Measurements from ENCODE around the gene INCA1.

Gene INCA1

DNA sequence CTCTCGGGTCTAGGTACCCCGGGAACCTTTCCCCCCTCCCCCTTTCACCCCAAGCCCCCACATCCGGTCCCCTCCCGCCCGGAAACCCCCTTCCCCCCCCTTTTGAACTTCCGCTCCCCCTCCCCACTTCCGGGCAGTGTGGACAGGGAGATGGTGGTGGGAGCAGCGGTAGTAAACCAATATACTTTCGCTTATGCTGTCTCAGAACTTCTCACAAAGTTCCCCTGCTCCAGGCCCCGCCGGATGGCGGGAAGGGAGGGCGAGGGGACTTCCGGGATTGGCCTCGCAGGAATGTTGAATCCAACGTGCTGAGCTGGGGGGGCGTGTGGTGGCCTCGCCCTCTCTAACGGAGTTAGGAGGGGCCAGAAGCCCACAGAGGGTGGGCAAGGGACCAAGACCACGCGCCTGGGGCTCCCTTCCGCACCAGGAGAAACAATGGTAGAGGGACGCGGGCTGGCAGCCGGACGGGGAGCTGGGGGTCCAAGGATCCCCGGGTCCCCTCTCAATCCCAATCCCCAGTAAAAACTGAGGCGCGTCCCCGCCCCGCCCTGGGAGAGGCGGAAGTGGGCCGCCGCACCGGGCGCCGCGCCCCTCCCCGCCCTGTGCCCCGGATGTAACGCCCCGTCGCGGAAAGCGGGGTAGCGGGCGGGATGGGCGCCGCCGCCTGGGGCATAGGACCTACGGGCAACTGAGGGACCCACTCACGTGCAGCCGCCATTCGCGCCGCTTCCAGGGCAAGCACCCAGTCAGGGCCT lies 49.7 kb downstream of the INCA1 start:
- DNase-seq = peak; percentile 11

DNA sequence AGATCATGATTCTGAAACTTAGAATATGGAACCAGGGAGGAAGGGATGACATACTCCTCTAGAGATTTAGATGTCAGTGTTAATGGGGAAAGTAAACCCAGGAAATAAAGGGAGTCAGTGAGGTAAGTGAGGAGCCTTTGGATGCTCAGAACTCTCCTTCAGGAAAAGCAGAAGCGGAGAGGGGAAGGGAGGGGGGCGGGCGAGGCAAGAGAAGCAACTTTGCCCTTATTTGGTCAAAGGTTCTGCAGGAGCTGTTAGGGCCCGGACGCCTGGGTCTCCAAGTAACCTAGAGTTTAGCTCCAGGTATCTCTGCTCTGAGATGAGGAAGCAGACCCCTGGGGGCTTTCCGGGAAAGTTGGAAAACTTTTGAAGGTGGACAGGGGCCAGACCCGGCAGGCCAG lies 50.3 kb downstream of the INCA1 start:
- no peak for DNase-seq

DNA sequence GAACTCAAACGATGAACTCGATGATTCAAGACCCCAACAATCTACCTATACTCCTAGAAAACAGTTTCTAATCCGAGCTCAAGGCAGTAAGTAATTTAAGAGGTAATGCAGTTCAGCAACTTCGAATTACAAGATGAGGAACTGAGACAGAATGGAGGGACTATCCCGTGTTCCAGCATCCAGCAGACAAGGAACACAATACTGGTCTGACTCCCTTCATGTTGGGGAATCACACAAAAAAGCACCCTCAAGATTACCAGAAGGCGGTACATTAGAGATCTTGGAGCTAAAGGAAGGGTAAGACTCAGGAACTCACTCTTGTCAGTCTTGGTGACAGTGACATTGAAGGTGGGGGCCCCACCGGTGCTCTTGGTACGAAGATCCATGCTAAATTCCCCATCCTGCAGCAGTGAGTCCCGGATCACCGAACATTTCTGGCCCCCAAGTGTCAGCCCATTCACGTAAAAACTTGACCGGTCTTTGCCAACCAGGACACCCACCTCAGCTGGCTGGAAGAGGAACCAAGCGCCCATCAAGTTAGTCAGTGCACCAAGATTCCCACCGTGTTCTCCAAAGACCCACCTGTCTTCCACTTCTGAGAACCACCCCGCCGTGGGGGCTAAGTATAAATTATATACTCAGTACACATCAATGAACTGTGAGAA lies 50.9 kb downstream of the INCA1 start:
- no peak for DNase-seq

DNA sequence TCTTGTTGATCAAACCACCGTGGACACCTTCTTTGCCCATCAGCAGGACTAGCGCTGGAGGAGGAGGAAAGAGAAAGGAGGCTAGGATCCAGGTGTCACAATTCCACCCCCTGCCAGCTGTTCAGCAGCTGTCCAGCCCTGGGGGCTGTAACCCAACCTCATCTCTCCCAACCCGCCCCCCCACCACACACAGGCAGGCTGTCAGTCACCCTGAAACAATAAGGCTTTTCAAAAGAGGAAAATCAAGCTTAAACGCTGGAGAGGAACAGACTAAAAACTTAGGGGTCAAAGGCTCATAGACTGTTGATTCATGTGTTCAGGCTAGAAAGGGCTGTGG lies 51.4 kb downstream of the INCA1 start:
- no peak for DNase-seq

DNA sequence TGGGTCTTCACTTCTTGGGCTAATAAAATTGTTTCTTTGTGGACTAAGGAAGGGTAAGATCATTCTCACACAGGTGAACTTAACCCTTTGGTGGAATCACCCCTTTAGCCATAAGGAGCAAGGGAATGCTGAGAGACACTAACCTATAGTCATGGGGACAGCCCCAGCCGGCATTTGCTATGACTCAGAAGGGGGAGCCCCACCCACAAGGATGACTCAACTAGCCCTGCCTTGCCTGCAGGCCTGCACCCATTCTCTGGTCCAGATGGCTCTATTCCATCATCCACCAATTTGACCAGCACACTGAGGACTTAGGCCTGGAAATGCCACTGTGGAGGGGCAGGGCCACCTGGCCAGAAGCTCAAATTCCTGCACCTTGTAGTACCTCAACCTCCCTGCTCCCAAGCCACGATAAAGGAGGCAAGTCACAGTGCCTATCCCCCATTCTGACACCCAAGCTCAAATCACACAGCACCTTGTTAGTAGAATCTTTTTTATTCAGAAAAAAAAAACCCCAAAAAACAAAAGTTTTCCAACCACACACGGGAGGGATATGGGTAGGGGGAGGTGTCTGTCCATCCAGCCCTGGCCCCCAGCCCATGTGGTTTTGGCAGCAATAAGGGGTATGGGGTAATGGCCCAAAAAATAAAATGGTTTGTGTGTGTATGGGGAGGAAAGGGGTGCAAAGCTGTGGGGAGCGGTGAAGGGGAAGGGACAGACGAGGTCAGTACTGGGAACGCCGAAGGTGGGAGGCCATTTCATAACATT lies 52.0 kb downstream of the INCA1 start:
- DNase-seq = no peak

DNA sequence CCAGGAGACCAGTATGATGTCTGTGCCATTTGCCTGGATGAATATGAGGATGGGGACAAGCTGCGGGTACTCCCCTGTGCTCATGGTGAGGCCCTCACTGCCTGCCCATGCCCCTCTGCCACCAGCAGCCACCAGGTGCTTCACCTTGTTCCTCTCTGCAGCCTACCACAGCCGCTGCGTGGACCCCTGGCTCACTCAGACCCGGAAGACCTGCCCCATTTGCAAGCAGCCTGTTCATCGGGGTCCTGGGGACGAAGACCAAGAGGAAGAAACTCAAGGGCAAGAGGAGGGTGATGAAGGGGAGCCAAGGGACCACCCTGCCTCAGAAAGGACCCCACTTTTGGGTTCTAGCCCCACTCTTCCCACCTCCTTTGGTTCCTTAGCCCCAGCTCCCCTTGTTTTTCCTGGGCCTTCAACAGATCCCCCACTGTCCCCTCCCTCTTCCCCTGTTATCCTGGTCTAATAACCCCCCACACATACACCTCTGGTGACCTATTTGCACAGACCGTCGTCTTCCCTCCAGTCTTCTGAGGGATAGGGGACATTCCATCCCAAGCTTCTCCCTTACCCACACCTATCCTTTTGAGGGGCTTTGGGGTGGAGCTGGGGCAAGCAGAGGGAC lies 52.7 kb downstream of the INCA1 start:
- no peak for DNase-seq

DNA sequence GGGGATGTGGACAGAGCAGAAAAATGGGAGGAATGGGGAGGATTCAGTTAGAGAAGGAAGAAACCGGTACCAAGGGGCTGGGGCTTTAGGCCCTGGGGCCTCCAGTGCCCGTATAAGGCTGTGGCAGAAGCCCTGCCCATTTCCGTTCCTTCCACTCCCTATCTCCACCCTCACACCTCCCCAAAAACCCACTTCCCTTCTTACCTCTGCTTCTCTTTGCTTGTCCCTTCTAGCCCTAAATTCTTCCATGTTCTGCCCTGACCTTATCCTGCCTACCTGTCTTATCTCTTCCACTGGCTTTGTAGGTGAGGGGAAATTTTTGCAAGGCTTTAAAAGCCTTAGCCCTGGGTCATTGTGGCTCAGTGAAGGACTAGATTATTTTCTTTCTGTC lies 53.2 kb downstream of the INCA1 start:
- DNase-seq = no peak

DNA sequence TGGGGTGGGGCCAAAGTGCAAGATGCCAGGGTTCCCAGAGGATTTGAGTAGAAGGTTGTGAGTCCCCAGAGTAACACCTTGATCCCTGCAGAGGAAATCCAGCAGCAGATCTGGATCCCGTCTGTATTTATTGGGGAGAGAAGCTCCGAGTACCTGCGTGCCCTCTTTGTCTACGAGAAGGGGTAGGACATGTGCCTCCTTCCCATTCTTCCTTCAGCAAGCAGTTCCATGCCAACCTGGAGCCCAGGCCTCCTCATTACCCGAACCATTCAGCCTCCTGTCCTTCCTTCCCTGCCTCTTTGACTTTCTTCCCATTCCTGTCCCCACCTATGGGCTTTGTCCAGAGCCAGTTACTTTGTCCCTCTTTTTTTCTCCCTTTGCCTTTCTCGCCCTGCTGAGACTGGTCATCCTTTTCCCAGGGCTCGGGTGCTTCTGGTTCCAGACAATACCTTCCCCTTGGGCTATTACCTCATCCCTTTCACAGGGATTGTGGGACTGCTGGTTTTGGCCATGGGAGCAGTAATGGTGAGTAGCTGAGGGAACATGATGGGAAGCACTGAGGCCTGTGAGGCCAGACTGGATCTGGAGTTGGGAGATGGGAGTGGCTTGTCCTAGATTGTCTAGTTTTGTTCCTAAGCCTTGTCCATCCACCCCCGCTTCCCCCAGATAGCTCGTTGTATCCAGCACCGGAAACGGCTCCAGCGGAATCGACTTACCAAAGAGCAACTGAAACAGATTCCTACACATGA lies 54.4 kb downstream of the INCA1 start:
- no peak for DNase-seq

DNA sequence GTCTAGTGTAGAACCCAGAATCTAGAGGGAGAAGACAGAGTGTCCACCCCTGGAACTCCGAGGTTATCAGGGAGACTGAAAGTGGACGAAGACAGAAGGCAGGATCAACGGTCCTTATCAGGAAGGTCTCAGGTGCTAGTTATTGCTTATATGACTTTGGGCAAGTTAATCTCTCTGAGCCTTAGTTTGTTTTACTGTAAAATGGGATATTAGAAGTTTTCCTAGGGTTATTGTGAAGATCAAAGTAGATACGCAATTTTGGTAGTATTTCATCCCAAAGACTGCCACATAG lies 56.1 kb downstream of the INCA1 start:
- no peak for DNase-seq

DNA sequence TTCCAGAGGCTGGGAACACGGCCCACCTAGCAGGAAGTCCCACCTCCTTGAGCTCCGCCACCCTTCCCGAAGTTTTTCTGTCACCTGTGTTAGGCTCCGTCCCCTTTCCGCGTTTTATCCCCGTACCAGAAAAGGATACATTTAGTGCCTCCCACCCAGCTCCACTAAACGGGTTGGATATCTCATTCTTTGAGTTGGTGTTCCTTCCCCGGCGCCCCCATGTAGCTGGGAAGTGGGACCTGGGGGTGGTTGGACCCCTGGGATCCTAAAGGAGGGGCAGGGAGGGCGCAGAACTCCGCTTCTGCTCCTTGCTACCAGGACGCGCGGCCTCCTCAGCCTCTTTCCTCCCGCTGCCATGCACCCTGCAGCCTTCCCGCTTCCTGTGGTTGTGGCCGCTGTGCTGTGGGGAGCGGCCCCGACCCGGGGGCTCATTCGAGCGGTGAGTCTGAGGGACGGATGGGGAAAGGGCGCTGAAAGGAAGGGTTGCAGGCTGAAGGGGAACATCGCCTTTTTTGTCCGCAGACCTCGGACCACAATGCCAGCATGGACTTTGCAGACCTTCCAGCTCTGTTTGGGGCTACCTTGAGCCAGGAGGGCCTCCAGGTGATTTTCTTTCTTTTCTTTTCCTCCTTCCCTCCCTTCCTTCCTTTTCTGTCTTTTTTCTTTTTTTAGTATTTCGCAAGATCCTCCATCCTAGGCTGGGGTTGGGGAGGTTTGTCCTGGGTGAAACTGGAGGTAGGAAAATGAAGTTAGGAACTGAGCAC lies 56.6 kb downstream of the INCA1 start:
- DNase-seq = no peak

DNA sequence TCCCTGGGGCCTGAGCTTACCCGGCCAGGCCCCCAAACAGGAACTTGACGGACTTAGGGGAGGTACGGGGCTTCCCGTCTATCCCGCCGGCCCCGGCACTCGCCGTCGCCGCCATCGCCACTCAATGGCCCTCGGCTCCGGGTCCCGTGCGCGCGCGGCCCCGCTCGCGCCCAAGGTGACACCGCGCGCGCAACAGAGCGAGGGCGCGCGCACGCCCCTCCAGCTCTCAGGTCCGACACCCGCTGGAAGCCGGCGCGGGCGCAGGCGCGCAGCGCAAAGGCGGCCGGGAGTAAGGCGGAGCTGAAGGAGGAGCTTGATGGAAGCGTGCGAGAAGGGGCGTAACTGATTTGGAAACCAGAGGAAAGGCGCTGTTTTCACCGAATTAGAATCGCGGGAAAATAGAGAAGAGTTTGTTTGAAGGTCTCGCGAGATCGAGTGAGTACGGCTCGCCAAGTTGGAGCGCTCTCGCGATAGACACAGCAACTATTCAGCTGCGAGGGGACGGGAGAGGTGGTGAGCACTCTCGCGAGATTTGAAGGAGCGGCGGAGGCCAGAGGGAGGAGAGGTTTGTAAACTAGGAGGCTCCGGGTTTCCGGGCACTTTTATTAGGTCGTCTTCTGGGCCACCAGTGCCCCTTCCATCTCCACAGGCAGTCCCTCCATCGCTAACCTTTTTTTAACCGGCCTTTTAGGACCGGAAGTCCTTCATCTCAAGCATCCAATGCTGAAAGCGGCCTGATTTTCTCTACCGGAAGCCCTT lies 57.3 kb downstream of the INCA1 start, which contains the start of the genes RNF167 and SLC25A11:
Gene RNF167 (plus strand): TSS at position 473 of the 759 bp plus-strand sequence. CDS start 642 bp downstream, outside the sequence.
Gene SLC25A11 (minus strand): TSS at position 251 of the 759 bp plus-strand sequence. CDS start 136 bp downstream, at position 115.
- peak; percentile 95 for DNase-seq

DNA sequence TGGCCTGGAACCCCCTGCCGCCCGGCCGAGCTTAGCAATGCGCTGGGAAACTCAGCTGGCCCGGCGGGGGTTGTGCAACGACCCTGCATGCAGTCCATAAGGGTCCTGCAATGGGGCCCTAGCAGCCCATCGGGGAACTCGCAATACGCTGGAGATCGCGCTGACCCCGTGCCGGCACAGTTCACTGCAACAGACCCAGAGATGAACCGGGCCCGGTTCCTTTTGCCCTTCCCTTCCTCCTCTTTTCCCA lies 57.9 kb downstream of the INCA1 start:
- no peak for DNase-seq

DNA sequence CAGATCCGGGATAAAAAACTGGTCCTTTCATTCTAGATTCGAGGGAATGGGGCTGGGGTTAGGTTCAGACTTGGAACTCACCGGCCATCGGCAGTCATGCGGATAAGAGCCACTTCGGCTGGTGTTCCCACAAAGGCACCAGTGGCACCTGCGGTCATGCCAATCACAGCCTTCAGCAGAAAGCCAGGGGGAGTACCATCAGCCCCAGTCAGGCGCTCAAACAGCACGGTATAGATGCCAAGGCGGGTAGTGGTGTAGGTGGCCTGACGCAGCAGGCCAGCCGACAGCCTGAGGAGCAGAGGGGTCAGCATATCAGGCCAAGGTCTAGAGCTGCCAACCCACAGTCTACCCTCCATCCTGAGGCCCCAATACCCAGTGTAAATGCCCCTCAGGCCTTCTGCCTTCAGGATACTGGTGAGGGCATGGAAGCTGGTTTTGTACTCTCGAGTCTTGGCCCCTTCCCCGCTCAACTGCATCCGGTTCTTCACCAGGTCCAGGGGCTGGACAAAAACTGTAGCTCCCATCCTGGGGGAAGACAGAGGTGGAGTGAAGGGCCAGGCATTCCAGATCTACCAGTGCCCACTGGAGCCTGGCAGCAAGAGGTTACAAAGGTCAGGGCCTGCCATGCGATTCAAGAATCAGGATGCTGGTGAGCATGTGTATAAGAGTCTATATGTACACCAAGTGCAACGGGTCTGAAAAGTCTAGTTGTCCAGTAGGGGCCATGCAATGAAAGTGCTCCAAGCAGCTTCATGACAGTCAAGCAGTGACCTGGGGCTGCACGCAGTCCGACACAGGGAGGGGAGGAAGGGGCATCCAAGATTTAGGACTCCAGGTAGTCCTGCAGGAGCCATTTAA lies 58.4 kb downstream of the INCA1 start:
- DNase-seq = no peak
